Loucy (cell line): Measurements from ENCODE around the gene NAALAD2.
"Not testable (repeated sequence)": the region's sequence is repeated elsewhere in the genome, so short reads cannot be mapped to it uniquely, and the experiment has no call there.

Experiments
- H2AFZ ChIP-seq: fragments of 200-600 bp; sonication (generic); 2 replicates; pipeline ENCODE4 v1.6.0; 2016; ENCODE audit warnings: antibody characterized with exemption, mild to moderate bottlenecking, low read length, moderate library complexity
- H3F3A ChIP-seq: fragments of 200-600 bp; 2 replicates; pipeline ENCODE4 v1.6.0; 2016; ENCODE audit warnings: antibody characterized with exemption, low read depth, mild to moderate bottlenecking
- H3K27me3 ChIP-seq: fragments of 200-600 bp; sonication (generic); 2 replicates; pipeline ENCODE4 v1.6.1; 2014; ENCODE audit warnings: low read length, mild to moderate bottlenecking; ENCODE audit not compliant: insufficient read depth, poor library complexity, severe bottlenecking
- H3K36me3 ChIP-seq: fragments of 200-600 bp; sonication (generic); 2 replicates; pipeline ENCODE4 v1.6.1; 2016; ENCODE audit warnings: low read length; ENCODE audit not compliant: insufficient read depth
- H3K4me1 ChIP-seq: fragments of 200-600 bp; sonication (generic); 2 replicates; pipeline ENCODE4 v1.5.1; 2014; ENCODE audit warnings: low read length, mild to moderate bottlenecking; ENCODE audit not compliant: insufficient read depth, poor library complexity, severe bottlenecking
- H3K4me2 ChIP-seq: fragments of 200-600 bp; sonication (generic); 2 replicates; pipeline ENCODE4 v1.6.0; 2014; ENCODE audit warnings: antibody characterized with exemption, low read length, low read depth, mild to moderate bottlenecking; ENCODE audit not compliant: poor library complexity, severe bottlenecking
- H3K4me3 ChIP-seq: fragments of 200-600 bp; sonication (generic); 2 replicates; pipeline ENCODE4 v1.5.1; 2014; ENCODE audit warnings: low read length, mild to moderate bottlenecking, mixed read lengths; ENCODE audit not compliant: poor library complexity, severe bottlenecking
- H3K79me2 ChIP-seq: fragments of 200-600 bp; sonication (generic); 2 replicates; pipeline ENCODE4 v1.6.1; 2014; ENCODE audit warnings: low read length; ENCODE audit not compliant: insufficient read depth
- H3K9ac ChIP-seq: fragments of 200-600 bp; sonication (generic); 2 replicates; pipeline ENCODE4 v1.6.0; 2014; ENCODE audit warnings: mild to moderate bottlenecking, low read depth, low read length, moderate library complexity; ENCODE audit not compliant: poor library complexity, severe bottlenecking
- H3K9me2 ChIP-seq: fragments of 200-600 bp; sonication (generic); replicated peaks from 2 replicates; pipeline ENCODE4 v1.6.1; 2016; ENCODE audit warnings: low read depth, low read length, mixed read lengths
- H3K9me3 ChIP-seq: fragments of 200-600 bp; sonication (generic); 2 replicates; pipeline ENCODE4 v1.6.1; 2014; ENCODE audit warnings: mild to moderate bottlenecking, antibody characterized with exemption, low read length, low read depth; ENCODE audit not compliant: insufficient read depth
- H4K20me1 ChIP-seq: fragments of 200-600 bp; sonication (generic); 2 replicates; pipeline ENCODE4 v1.6.0; 2014; ENCODE audit warnings: antibody characterized with exemption, low read length, mild to moderate bottlenecking; ENCODE audit not compliant: insufficient read depth, poor library complexity, severe bottlenecking
- EZH2phosphoT487 ChIP-seq: fragments of 200-600 bp; IDR thresholded peaks from 2 replicates; pipeline ENCODE4 v1.6.1; 2018; ENCODE audit warnings: antibody characterized with exemption, mild to moderate bottlenecking, moderate library complexity, borderline replicate concordance
- TF ChIP-seq, protein P1 (sequence below): fragments of 200-600 bp; sonication (generic); conservative IDR thresholded peaks from 2 replicates; pipeline ENCODE4 v1.5.1; 2014; ENCODE audit warnings: mild to moderate bottlenecking, antibody characterized with exemption, low read length

NAALAD2 gene

DNA sequence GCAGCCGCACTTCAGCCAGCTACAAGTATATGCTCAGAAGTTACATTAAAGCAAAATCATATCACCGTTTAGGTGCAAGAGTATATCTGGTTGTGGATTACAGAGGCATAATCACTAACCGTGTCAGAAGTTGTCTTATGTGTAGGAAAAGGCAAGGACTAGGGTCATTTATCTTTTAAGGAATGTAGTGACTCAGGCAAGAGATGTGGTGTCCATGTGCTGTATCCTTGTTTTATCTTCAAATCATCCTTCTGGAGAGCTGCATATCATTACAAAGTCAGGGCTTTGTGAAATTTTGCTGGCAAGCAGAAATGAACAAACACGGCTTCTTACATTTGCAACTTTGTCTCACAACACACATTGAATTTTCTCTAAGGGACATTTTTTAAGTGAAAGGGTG lies 101.1 kb downstream of the NAALAD2 start:
- Histone ChIP-seq H3K4me2 (no peak overlapping the region), H2AFZ (no peak overlapping the region), H3K79me2 (no peaks in the 10 kb centered on the region), H3K27me3 (no peaks in the 10 kb centered on the region), H3K4me3 (no peak overlapping the region), H3F3A (no peaks in the 10 kb centered on the region), H3K4me1 (no peaks in the 10 kb centered on the region), H3K9ac (no peak overlapping the region), H4K20me1 (no peaks in the 10 kb centered on the region), H3K9me3 (no peaks in the 10 kb centered on the region), H3K36me3 (no peaks in the 10 kb centered on the region), H3K9me2 (no peaks in the 10 kb centered on the region)
- no peak for TF ChIP-seq EZH2phosphoT487
- TF ChIP-seq, protein P1, sequence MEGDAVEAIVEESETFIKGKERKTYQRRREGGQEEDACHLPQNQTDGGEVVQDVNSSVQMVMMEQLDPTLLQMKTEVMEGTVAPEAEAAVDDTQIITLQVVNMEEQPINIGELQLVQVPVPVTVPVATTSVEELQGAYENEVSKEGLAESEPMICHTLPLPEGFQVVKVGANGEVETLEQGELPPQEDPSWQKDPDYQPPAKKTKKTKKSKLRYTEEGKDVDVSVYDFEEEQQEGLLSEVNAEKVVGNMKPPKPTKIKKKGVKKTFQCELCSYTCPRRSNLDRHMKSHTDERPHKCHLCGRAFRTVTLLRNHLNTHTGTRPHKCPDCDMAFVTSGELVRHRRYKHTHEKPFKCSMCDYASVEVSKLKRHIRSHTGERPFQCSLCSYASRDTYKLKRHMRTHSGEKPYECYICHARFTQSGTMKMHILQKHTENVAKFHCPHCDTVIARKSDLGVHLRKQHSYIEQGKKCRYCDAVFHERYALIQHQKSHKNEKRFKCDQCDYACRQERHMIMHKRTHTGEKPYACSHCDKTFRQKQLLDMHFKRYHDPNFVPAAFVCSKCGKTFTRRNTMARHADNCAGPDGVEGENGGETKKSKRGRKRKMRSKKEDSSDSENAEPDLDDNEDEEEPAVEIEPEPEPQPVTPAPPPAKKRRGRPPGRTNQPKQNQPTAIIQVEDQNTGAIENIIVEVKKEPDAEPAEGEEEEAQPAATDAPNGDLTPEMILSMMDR = no peak

GRCh38 chr11:90237004-90237403 lies 102.5 kb downstream of the NAALAD2 start:
- Histone ChIP-seq H3K4me1 (no peaks in the 10 kb centered on the region), H4K20me1 (no peaks in the 10 kb centered on the region), H2AFZ (no peak overlapping the region), H3K4me3 (no peak overlapping the region), H3K9me3 (no peaks in the 10 kb centered on the region), H3K27me3 (no peaks in the 10 kb centered on the region), H3K79me2 (no peaks in the 10 kb centered on the region), H3F3A (no peaks in the 10 kb centered on the region), H3K9me2 (no peaks in the 10 kb centered on the region), H3K36me3 (no peaks in the 10 kb centered on the region), H3K9ac (no peak overlapping the region), H3K4me2 (no peak overlapping the region)
- TF ChIP-seq EZH2phosphoT487 = no peak
- TF ChIP-seq, protein P1 = no peak

DNA sequence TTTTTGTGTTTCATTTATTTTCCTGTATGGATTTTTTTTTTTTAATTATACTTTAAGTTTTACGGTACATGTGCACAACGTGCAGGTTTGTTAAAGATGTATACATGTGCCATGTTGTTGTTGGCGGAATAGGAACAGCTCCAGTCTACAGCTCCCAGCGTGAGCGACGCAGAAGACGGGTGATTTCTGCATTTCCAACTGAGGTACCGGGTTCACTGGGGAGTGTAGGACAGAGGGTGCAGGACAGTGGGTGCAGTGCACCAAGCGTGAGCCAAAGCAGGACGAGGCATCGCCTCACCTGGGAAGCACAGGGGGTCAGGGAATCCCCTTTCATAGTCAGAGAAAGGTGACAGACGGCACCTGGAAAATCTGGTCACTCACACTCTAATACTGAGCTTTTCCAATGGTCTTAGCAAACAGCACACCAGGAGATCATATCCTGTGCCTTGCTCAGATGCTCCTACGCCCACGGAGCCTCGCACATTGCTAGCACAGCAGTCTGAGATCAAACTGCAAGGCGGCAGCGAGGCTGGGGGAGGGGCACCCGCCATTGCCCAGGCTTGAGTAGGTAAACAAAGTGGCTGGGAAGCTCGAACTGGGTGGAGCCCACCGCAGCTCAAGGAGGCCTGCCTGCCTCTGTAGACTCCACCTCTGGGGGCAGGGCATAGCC lies 105.6 kb downstream of the NAALAD2 start:
- not testable (repeated sequence) for H3K9ac ChIP-seq, H2AFZ ChIP-seq

DNA sequence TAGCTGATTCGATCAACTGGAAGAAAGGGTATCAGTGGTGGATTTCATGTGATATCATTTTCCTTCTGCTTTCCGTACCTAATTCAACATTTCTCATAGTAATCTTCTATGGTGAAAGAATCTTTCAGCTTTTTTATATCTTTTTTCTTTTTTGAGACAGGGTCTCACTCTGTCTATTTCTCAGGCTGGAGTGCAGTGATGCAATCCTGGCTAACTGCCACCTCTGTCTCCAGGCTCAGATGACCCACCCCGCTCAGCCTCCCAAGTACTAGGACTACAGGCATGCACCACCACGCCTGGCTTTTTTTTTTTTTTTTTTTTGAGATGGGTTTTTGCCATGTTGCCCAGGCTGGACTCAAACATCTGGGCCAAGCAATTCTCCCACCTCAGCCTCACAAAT lies 107.0 kb downstream of the NAALAD2 start:
- no peak overlapping the region for H2AFZ ChIP-seq
- H3K9me2 ChIP-seq = no peaks in the 10 kb centered on the region
- H3K36me3 ChIP-seq = no peaks in the 10 kb centered on the region
- no peaks in the 10 kb centered on the region for H3K4me1 ChIP-seq
- H3K4me2 ChIP-seq = no peak overlapping the region
- H3K9ac ChIP-seq = no peak overlapping the region
- TF ChIP-seq, protein P1 = no peak
- TF ChIP-seq EZH2phosphoT487 = no peak
- H4K20me1 ChIP-seq = no peaks in the 10 kb centered on the region
- no peaks in the 10 kb centered on the region for H3K9me3 ChIP-seq
- H3K4me3 ChIP-seq = no peak overlapping the region
- H3K27me3 ChIP-seq = no peaks in the 10 kb centered on the region
- no peaks in the 10 kb centered on the region for H3K79me2 ChIP-seq
- no peaks in the 10 kb centered on the region for H3F3A ChIP-seq

More for the DNA sequence above, 105.6 kb downstream of the NAALAD2 start:
- H3K4me3 ChIP-seq, H3F3A ChIP-seq, H3K4me1 ChIP-seq, H4K20me1 ChIP-seq, H3K4me2 ChIP-seq, H3K9me2 ChIP-seq, H3K9me3 ChIP-seq, H3K79me2 ChIP-seq, H3K27me3 ChIP-seq, H3K36me3 ChIP-seq: not testable (repeated sequence)
